Umbilical cord (tissue), 2 donors: ENCODE results near the gene PTGES2. TPM values are rescaled to one million over a fixed set of nuclear protein-coding genes. Genes with fewer than 3 reads are reported as not detected.
"Not testable (repeated sequence)": the region's sequence is repeated elsewhere in the genome, so short reads cannot be mapped to it uniquely, and the experiment has no call there.

ENCODE experiments used
- DNase-seq: peaks from one replicate; pipeline ENCODE4 v3.0.0-alpha.2; 2015; ENCODE audit warnings: low spot score
- total RNA-seq: library from RNA; depleted of rRNA; stranded (reverse); fragments of >200 nt; gene quantifications from one replicate; pipeline ENCODE4 v1.2.3, GENCODE V29; 2014; ENCODE audit warnings: low replicate concordance; ENCODE audit not compliant: insufficient read depth

PTGES2 gene
- total RNA-seq, 1 donor from 2014 or later: 26.0 TPM

GRCh38 chr9:128088253-128088945 lies 39.1 kb downstream of the PTGES2 start:
- DNase-seq: no peak

- DNase-seq: no peak
Measured at GRCh38 chr9:128087262-128087661, 40.3 kb downstream of the PTGES2 start.

DNA sequence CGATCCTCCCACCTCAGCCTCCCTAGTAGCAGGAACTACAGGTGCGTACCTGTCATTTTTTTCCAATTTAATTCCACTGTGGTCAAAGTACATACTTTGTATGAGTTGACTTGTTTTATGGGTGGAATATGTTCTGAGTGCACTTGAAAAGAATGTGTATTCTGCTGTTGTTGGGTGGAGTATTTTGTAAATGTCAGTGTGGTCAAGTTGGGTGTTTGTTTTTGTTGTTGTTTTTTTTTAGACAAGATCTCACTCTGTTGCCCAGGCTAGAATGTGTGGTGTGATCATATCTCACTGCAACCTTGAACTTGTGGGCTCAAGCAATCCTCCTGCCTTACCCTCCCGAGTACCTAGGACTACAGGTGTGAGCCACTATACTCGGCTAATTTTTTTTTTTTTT lies 41.6 kb downstream of the PTGES2 start:
- DNase-seq: no peak

- no peak for DNase-seq
Measured at GRCh38 chr9:128084746-128085145, 42.8 kb downstream of the PTGES2 start.

GRCh38 chr9:128082151-128082550 lies 45.4 kb downstream of the PTGES2 start:
- DNase-seq: no peak

- peak; percentile 93 for DNase-seq
Measured at GRCh38 chr9:128081056-128081455, 46.5 kb downstream of the PTGES2 start.

DNA sequence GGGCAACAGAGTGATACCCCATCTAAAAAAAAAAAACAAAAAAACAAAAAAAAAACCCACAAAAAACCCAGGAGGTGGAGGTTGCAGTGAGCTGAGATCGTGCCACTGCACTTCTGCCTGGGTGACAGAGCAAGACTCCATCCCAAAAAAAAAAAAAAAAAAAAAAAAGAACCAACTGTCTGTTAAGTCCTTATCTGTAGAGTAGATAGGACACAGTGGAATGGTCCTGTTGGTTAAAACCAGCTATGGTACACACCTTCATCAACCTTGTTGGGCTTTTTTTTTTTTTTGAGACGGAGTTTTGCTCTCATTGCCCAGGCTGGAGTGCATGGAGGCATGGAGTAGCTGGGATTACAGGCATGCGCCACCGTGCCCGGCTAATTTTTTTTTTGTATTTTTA lies 47.3 kb downstream of the PTGES2 start:
- no peak for DNase-seq

DNA sequence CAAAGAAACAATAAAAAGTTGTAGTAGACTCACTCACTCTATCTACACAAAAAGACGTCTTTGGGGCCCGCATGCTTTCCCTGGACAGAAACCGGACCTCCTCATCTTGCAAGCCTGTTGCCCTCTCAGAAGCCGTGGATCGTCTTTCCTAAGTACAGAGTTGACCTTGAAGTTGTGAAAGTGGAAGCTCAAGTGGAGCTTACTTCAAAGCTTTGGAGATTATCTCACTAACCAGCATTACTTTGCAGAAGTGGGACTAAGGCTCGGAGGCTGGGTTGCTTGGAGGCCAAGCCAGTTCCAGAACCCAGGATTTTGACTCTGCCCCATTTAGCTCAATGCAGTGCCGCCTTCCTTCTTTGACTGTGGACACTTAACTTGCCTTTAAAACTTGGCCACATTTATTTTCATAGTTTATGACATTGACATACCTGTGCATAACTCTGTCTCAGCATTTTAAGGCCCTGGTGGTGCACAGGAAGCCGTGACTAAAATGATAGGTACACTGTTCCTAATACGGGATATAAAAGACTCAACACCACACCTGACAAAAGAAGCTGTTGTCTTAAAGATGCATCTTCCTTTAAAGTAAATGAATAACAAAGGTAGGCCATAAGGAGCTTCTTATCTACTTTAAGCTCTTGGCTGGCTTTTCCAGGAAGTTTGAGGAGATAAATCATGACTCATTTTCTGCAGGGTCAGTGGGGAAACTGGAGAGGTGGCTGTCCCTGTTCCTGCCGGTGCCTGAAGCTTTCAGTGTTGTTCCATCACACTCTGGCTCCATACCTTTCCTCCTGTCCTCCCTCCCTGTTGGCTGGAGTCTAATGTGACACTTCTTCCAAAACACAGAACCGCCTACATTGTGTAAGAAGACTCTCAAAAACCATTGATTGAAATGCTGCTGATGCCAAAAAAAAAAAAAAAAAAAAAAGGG lies 48.8 kb downstream of the PTGES2 start:
- DNase-seq: peak; percentile 86

GRCh38 chr9:128077847-128078503 lies 49.6 kb downstream of the PTGES2 start:
- no peak for DNase-seq

GRCh38 chr9:128073253-128073886 lies 54.2 kb downstream of the PTGES2 start:
- peak; percentile 54 for DNase-seq

DNA sequence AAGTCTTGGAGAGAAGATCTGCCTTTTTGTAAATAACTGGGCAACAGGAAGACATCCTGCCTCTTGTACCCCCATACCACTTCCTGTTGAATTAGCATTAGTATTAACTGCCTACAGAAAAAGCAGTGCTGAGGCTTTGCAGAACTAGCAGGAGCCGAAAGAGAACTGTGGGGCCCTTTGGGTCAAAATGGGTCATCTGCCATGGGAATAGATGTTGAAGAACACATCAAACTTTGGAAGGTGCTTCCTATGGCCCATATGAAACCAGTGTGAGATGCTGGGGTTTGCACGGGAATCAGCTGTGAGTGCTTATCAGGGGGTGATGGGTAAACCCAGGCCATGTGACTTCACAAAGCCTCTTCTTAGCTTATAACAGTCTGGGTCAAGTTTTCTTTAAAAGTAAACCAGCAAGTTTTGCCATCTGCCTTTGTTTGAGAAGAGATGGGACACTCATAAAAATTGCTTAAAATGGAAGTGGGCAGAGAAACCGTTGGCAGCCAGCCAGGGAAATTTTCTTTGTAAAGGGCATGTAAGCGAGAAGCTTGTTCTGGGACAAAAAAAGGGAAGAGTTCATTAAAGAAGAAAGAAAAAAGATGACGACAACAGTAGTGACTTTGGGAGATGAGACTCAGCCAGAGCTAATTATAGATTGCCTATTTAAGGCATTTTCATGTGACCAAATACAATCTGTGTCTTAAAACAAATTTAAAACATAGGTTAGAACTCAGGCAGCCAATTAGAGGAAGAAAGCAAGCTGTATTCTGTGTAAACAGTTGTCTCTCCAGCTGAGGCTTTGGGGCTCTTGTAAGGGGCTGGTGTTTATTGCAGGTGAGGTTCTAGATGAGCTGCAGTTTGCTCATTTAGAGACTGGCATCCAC lies 55.1 kb downstream of the PTGES2 start:
- DNase-seq: peak; percentile 95

- DNase-seq: not testable (repeated sequence)
Measured at GRCh38 chr9:128071475-128071874, 56.1 kb downstream of the PTGES2 start.

- no peak for DNase-seq
Measured at GRCh38 chr9:128070874-128071273, 56.7 kb downstream of the PTGES2 start.

Other genes with a start within 250 kb of the PTGES2 start
- gene ST6GALNAC6, start 228.1 kb downstream of the PTGES2 start, total RNA-seq: 30.8 TPM
- gene ST6GALNAC4, start 210.7 kb downstream of the PTGES2 start, total RNA-seq: 16.9 TPM
- 1.4 TPM for gene PIP5KL1, start 197.0 kb downstream of the PTGES2 start, total RNA-seq
- 1.4 TPM for gene DPM2, start 189.9 kb downstream of the PTGES2 start, total RNA-seq
- 15.2 TPM for gene EEIG1, start 146.7 kb downstream of the PTGES2 start, total RNA-seq
- gene NAIF1, start 60.4 kb downstream of the PTGES2 start, total RNA-seq: 7.5 TPM
- gene SLC25A25, start 59.5 kb downstream of the PTGES2 start, total RNA-seq: 33.5 TPM
- not detected for gene LCN2, start 21.7 kb upstream of the PTGES2 start, total RNA-seq
- gene BBLN, start 32.5 kb upstream of the PTGES2 start, total RNA-seq: 16.9 TPM
- gene CIZ1, start 63.8 kb upstream of the PTGES2 start, total RNA-seq: 15.6 TPM
- 36.4 TPM for gene DNM1, start 75.7 kb upstream of the PTGES2 start, total RNA-seq
- 161 TPM for gene GOLGA2, start 148.3 kb upstream of the PTGES2 start, total RNA-seq
- 26.7 TPM for gene SWI5, start 148.5 kb upstream of the PTGES2 start, total RNA-seq
- gene TRUB2, start 194.7 kb upstream of the PTGES2 start, total RNA-seq: 8.4 TPM
- 20.9 TPM for gene COQ4, start 195.1 kb upstream of the PTGES2 start, total RNA-seq
- gene SLC27A4, start 212.8 kb upstream of the PTGES2 start, total RNA-seq: 8.9 TPM
- 29.1 TPM for gene URM1, start 243.6 kb upstream of the PTGES2 start, total RNA-seq